Measurements from ENCODE around the gene TNFAIP6. TPM values are rescaled to one million over a fixed set of nuclear protein-coding genes. Genes with fewer than 3 reads are reported as not detected.

The TNFAIP6 gene
- total RNA-seq, 1 donor: 11.1 TPM

GRCh38 chr2:151423760-151424159, 66.4 kb downstream of the TNFAIP6 start:
- Histone ChIP-seq H3K4me1 (ENCODE audit: insufficient read depth, low read length) (no peaks in the 10 kb centered on the region), H3K27me3 (ENCODE audit: insufficient read depth, low read length) (no peaks in the 10 kb centered on the region), H3K9me3 (ENCODE audit: low read depth, low read length) (no peaks in the 10 kb centered on the region), H3K4me3 (ENCODE audit: low read length) (no peak overlapping the region)

Other genes starting within 250 kb of the TNFAIP6 start
- 13.3 TPM for gene RBM43, start 95.7 kb upstream of the TNFAIP6 start, total RNA-seq
- 30.7 TPM for gene NMI, start 67.9 kb upstream of the TNFAIP6 start, total RNA-seq
- gene RIF1, start 52.3 kb downstream of the TNFAIP6 start, total RNA-seq: 66.7 TPM

All from mononuclear cell (primary cell).